DMS53 treated with DMSO at 0.1 percent for 48 hours (cell line): ENCODE results near the gene TNFRSF25.
"Not testable (repeated sequence)": the region's sequence is repeated elsewhere in the genome, so short reads cannot be mapped to it uniquely, and the experiment has no call there.

Experiments used
- DNase-seq: peaks from one replicate; lab custom pipeline; 2025; ENCODE audit not compliant: unreplicated experiment; lab: John Stamatoyannopoulos, UW

TNFRSF25 gene

DNA sequence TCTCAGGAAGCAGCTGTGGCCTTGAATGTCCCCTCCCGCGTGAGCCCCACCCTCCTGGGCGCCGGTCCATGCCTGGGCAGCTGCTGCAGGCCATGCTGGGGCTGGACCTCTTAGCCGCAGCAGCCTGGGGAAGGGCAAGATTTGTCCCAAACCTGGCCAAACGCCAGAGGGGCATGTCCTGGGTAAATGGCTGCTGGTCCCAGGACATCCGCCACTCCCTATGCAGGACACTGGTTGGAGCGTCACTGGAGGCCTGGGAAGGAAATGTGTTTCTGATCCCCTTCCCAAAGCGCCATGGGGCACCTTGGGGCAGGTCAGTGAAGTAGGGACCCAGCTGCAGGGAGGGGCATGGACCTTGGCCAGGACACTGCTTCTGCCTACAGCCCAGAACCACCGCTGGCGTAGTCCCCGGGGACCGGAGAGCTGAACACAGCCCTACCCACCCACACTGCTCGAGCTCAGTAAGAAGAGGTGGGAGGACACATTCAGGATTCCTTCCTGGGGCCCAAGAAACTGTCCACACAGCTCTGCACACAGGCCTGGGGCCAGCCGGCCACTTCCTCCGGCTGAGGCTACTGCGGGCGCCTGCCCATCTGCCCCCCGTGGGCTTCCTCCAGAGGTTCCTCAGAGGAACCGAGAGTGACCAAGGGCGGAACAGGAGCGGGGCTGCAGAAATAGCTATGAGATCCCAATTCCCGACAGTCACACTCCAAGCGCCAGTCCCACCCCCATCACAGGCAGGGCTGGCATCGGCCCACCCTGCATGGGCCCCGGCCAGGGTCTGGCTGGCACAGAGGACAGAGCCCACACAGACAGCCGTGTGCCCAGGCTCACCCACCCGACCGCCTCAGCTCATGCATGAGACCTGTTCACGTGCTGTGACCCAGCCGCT is 36.3 kb upstream of the TNFRSF25 start:
- DNase-seq = no peak

DNA sequence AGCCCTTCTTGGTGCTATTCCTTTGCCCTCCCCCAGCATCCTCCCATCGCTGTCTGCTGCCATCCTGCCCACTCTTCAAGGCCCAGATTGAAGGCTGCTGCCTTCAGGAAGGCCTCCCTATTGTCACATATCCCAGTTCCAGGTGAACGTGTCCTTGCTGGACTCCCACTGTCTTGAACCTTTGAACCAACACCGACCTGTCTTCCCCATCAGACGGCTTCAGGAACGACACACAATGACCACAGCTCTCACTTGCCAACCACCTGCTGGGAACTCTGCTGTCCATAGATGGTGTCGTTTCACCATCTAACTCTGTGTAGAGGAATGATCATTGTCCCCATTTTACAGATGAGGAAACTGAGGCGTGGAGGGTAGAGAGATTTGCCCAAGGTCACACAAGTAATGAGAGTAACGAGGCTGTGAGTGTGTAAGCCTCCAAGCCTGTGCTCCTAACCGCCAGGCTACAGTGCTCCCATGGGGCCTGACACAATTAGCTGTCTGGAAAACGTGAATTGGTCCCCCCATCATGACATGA is 35.4 kb upstream of the TNFRSF25 start:
- no peak for DNase-seq

DNA sequence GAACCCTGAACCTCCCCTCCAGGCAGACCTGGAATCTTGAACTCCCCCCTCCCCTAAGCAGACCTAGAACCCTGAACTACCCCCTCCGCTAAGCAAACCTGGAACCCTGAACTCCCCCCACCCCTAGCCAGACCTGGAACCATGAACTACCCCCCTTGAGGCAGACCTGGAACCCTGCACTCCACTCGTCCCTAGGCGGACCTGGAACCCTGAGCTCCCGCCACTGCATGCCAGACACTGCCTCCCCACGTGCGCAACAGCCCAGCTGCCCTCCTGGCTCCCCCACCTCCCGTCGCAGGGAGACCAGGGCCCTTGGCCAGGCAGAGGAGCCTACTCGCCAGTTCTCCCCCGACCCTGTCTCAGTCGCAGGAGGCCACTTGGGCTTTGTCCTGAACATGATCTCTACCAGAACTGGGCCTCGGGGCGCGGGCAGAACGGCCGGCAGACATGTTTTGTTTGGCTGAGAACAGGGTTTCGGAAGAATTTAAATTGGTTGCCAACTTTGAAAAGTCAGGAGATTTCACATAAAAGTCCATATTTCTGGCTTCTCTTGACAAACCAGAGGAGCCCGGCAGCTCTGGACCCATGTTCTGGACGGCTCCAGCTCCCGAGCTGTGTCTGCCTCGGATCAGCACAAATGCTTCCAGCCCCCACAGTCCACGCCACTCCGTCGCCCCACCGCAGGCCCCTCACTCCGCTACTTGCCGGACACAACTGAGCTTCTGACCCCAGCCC is 34.7 kb upstream of the TNFRSF25 start:
- DNase-seq = no peak

DNA sequence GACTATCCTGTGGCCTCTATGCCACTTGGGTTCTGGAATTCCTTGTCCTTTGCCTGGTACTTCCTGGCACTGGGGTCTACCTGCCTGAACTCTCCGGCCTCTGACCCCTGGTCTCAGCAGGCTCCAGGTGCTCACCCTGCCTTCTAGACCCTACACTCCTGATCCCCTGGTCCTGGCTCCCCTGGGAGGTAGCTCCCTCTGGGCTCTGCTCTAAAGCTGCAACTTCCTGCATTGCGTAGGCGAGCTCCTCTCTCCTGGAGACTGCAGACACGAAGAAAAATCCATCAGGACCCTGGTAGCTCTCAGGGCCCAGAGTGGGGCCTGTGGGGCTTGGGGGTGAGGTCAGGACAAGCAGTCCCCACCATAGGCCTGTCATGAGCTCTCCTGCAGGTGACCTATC is 33.3 kb upstream of the TNFRSF25 start:
- no peak for DNase-seq

DNA sequence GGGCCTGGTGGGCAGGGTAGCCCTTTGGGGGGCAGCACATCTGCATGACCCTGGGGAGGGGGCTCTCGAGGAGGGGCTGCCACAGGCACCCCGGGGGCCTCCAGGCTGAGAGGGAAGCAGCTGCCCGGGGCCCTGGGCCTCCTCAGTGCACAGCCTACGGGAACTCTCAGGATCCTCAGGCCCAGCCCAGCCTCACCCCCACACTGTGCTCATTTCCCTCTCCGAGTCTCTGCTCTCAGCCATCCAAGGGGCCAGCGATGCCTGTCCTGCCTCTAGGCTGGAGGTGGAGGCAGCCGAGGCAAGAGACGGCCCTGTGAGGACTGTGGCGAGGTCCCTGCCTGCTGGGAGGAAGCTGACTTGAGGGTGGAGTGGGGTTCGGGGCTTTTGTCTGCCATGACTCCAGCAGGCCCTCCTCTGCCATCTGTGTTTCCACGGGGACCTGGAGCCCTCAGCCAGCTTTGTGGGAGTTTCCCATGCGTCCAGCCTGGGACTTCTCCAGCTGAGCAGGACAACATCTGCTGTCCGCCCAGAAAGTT is 32.7 kb upstream of the TNFRSF25 start:
- DNase-seq = no peak

DNA sequence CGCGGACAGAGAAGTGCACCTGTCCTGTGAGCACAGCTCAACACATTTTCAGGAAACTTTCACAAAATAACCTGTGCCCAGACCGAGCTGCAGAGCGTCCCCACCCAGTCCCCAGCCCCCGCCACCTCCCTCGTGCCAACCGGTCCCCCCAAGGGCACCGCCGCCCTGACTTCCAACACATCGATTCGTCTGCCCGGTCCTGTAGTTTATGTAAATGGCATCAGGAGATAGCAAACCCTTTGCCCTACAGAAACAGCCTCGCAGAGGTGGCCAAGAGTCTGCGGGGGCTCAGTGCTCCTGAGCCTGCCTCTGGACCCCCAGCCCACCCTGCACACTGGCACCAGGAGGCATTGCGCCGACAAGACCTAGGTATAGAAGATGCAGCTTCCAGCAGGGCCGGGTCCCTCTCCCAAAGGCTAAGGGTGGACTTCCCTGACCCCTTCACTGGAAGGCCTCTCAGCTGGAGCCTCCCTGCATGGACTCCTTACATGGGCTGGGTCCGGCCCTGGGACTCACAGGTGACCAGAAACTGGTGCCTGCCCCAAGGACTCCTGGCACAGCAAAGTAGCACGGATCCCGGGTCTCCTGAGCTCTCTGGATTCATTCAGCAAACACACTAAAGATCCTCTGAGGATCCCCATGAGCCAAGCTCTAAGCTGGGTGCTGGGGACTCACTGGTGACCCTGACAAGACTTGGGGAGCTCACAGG is 32.0 kb upstream of the TNFRSF25 start:
- no peak for DNase-seq

DNA sequence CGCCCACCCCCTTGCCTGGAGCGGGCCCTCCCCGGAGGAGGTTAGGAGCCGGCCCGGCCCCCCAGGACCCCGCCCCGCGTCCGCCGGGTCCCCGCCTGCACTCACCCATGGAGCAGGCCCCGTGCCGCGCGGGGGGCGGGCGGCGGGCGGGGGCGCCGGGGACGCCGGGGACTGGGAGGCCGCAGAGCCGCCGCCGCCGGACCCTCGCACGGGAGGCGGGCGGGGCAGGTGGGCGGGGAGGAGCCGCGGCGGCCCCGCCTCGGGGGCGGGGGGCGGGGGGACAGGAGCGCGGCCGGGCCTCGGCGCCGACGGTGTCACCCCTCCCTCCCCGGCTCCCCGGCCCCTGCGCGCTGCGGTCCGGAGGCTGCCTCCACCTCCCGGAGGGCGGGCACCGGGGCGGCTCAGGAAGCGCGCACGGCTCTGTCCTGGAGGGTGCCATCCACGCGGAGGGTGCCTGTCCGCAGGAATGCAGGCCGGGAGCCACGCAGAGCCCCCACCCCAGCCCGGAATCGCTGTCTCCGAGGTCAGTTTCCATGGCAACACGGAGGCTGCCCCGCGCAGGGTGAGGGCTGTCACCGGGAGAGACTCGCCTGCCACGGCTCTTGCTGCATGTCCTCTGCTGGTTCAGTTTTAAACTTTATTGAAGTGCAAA is 31.4 kb upstream of the TNFRSF25 start:
- DNase-seq = peak; percentile 40

DNA sequence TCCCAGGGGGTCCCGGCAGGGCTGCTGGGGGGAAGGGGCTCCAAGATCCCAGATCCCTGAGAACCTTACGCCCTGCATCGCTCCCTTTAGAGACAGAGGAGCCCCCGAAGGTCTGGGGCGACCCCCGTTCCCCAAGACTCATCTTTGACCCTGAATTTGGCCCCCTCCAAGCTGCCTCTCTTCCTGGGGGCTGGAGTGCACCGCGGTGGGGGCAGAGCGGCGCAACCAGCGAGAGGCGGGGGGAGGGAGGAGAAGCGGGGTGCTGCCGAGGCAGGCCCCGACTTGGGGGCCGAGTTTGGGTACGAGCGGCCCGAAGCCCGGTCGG is 30.9 kb upstream of the TNFRSF25 start:
- no peak for DNase-seq

DNA sequence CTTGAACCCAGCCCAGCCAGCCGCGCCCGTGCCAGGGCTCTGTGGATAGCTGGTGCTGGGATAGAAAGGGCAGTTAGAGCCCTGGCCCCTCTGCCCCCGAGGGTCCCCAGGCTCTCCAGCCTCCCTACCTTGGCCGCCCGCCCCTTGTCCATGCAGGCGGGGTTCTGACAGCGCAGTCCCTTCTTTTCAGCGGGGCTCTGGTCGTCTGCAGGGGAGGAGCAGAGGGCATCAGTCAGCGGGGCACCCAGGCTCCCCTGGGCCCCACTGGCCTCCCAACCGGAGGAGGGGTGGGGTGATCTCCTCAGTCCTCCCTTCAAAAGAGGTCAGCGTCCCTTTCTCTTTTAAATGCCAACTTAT is 30.4 kb upstream of the TNFRSF25 start:
- no peak for DNase-seq

DNA sequence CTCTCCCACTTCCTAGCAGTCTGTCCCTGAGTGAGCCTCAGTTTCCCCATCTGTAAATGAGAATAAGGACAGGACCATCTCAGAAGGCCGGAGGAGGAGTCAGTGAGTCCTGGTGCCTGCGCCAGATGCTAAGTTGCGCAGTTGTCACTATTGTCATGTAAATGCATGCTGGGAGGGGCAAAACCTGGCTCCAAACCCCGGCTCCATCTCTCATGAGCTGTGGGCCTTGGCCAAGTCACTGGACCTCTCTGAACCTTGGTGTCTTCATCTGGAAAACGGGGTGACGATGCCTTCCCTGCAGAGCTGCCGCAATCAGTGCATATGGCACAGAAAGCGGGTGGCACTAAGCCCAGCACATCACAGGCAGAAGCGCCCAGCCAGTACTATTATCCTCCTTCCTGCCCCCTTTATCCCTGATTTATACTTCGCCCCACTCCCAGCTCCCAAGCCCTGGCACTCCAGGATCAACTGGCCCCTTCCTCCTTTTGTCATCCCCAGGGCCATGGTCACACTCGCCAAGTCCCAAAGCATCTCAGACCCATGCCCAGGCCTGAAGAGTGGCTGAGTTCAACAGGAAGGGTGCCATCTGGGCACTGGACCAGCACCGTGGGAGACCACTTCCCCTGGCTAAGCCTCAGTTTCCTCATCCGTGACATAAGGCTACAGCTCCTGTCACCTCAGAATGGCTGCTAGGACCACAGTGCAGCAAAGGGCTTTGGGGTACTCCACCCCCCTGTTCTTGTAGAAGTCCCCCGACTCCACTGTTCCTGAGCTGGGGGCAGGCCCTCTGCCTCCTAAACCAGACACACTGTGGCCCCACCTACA is 29.8 kb upstream of the TNFRSF25 start:
- no peak for DNase-seq

DNA sequence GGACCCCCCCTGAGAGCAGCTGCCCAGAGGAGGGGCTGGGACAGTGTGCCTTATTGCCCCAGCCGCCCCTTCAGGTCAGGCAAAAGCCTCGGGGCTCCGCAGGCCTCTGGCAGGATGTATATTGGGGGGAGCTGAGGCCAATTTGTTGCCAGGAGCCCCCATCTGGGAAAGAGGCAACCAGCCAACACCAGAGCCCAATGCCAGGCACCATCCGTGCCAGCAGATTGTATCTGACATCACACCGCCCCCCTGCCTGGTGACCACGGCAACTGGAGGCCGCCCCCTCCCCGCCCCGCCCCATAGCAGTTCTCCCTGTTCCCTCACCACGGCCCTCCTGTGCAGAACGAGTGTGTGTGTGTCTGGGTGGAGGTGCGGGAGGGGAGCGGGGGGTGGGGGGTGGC is 29.1 kb upstream of the TNFRSF25 start:
- no peak for DNase-seq

DNA sequence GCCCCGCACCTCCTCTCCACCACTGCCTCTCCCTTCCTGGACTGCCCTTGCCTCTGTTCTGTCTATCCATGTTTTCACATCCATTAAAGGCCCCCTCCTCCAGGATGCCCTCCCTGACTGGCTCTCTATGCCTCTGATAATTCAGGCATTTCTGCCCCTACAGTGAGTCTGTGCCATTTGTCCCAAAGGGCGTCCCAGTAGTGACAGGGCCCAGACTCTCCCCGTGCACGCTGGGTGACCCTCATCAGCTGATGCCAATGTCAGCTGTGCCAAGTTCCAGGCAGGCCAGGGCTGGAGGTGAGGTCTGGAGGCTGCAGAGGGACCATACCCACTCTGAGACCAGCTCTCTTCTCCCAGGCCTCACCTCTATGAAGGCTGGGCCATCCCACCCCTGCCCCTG is 28.7 kb upstream of the TNFRSF25 start:
- DNase-seq = no peak

DNA sequence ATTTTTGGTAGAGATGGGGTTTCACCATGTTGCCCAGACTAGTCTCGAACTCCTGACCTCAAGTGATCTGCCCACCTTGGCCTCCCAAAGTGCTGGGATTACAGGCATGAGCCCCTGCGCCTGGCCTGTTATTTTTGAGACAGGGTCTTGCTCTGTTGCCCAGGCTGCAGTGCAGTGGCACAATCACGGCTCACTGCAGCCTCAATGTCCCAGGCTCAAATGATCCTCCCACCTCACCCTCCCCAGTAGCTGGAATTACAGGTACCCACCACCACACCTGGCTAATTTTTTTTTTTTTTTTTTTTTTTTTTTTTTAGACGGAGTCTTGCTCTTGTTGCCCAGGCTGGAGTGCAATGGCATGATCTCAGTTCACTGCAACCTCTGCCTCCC is 27.9 kb upstream of the TNFRSF25 start:
- not testable (repeated sequence) for DNase-seq

DNA sequence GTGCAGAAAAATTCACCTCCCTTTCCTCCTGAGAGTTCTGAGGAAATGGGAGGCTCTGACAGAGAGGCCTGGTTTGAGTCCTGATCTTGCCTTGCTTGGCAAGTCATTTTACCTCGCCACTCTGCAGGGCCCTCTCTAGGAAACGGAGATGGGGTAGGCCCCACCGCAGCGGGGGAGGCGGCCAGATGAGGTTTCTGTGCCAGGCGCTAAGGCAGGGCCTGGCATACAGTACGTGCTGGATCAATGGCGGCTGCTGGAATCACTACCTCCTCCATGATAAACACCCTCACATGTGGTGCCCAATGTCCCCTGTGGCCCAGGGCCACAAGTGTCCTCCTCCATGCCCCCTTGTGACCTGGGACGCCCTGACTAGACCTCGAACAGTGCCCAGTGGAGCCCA is 26.0 kb upstream of the TNFRSF25 start:
- DNase-seq = no peak

DNA sequence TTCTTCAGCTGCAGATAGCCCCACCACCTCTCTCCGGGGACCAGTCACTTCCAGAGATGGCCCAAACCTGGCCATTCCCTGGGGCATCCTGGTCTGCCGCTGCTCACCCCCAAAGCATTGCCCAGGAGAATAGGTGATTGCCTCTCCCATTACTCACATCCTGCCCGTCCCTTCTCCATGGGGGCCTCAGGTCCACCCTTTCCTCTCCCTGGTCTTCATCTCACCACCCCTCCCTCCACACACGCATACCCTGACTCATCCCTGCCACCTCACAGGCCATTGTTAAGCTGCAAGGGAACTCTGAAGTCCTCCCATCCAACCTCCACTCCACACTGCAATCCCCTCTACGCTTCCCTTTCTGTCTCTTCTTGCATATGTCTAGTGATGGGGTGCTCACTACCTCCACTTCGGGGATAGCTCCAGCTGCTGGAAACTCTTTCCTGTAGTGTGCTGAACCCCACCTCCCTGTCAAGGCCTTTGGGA is 25.5 kb upstream of the TNFRSF25 start, which contains the start of gene PLEKHG5:
TSS of gene PLEKHG5 (minus strand) at position 188 of the 483 bp plus-strand sequence. CDS start 14,096 bp downstream, outside the sequence.
- DNase-seq = peak; percentile 21

DNA sequence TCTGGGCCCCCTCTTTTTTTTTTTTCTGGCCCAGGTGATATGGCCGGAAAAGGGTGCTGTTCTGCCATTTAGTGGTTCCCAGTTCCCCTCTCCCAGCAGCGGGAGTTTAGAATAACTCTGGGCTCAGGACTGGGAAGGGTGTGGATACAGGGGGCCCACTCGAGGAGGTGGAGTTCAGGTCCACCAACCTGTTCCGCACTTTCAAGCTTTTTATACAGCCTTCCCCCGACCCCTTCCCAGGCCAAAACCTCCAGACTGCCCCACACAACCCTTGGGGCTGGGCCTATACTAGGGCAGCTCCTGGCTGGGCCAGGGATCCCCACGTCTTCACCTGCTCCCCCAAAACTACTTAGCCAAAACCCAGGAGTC is 25.1 kb upstream of the TNFRSF25 start:
- DNase-seq = no peak

DNA sequence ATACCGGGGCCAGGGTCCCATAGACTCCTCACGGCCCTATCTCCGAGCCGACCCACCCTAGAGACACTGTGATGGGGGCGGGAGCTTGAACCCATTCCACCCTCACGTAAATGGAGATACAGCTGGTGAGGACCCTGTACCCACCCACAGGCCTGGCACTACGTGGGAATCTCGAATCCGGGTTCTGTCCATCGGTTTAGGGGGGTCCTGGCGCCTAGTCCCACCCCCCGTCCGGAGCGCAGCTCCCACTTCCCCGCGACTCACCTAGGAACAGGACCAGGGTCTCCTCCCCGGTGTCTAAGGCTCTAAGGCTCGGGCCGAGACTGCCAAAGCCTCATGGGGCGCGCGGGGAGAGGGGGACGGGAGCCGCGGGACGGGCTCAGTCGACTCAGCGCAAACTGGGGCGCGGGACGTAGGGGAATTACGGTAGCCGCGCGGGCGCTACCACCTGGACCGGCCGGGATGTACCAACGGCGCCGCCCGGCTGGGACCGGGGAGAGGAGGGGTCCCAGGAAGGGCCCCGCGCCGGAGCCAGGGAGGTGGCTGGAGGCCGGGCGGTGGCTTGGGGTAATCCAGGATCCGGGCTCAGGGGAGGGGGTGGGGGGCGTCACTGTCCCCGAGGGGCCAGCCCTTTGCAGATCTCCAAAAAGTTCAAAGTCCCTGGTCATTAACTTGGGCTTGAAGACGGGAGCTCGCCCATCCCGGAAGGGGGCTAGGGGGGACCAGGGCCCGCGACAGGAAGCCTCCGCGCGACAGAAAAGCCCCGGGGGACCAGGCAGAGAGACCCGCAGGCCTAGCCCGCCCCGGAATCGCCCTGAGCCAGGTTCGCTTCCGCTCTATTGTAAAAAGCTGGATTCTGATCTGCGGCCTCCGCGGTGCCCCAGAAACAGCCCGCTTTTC is 24.5 kb upstream of the TNFRSF25 start:
- peak; percentile 65 for DNase-seq

DNA sequence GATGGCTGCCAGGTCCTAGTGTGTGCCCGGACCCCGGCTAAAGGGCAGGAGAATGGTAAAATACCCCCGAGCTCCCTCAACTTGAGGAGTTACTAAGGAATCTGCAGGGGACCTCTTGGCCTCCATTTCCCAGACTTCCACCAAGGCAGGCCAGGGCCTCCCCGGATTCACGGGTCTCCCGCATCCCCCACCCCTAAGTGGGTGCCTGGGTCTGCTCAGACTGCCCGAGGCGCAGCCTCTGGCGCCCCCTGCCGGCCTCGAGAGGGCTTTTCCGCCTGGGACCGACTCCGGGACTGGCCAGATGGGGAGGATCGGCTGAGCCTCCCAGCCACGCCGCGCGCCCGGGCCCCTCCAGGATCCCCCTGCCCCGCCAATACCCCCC is 23.8 kb upstream of the TNFRSF25 start:
- DNase-seq = peak; percentile 63

DNA sequence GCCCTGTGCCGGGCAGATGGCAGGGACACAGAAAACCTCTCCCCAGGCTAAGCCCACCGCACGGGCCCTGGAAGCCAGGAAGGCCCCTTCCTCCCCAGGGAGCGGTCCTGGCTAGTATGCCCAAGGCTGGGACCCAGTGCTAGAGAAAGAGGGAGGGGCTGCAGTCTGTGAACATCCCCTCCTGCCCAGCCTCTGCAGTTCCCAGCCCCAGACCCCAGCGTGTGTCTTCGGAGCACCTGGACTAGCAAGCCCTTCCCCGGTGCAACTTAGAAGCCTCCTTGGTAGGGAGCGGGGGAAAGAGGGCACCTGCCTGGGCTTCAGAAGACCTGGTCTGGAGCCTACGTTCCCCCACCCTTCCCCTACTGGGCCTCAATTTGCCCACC is 23.4 kb upstream of the TNFRSF25 start:
- no peak for DNase-seq
